ENCODE data around the gene LRMDA. TPM values are rescaled to one million over a fixed set of nuclear protein-coding genes. Genes with fewer than 3 reads are reported as not detected.

Gene LRMDA
- total and polyA plus RNA-seq, 2 of the 8 experiments (the other 6 are each of a cell fraction or from before 2014, with no cell fraction given): 0.86 to 2.8 TPM

DNA sequence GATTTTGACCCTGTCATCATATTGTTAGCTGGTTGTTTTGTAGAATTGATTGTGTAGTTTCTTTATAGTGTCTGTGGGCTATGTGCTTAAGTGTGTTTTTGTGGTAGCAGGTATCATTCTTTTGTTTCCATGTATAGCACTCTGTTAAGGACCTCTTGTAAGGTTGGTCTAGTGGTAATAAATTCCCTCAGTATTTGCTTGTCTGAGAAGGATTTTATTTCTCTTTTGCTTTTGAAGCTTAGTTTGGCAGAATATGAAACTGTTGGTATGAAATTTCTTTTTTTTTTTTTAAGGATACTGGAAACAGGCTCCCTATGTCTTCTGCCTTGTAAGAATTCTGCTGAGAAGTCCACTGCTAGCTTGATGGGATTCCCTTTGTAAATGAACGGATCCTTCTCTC is 1073.4 kb downstream of the LRMDA start:
- FAIRE-seq (no peak), DNase-seq (ENCODE audit: low read depth in 1 of 2, low spot score in 2 of 2) (no peak)
- H4K8ac ChIP-seq (ENCODE audit: extremely low read depth, insufficient read depth, low read length): no peak overlapping the region
- H3K79me2 ChIP-seq (ENCODE audit: control insufficient read depth in 1 of 2, insufficient read depth in 2 of 2, low read length in 2 of 2): no peaks in the 10 kb centered on the region
- H2BK12ac ChIP-seq (ENCODE audit: low read depth, low read length): no peak overlapping the region
- no peaks in the 10 kb centered on the region for H3K4me1 ChIP-seq (replicated peaks in 1 of 4; ENCODE audit: control insufficient read depth in 3 of 4, insufficient read depth in 4 of 4, low read length in 3 of 4)
- ChIA-PET CTCF (ENCODE audit: partially characterized antibody) (no interaction called here), POLR2A (ENCODE audit: partially characterized antibody) (no interaction called here)
- no peak overlapping the region for H4K91ac ChIP-seq (replicated peaks; ENCODE audit: insufficient read length, low read length)
- no peaks in the 10 kb centered on the region for H3K79me1 ChIP-seq (ENCODE audit: low read depth, low read length)
- TF ChIP-seq FOSL1 (IDR thresholded peaks at IDR 0.05; ENCODE audit: insufficient read depth, low read depth, low read length): no peak
- H3K27me3 ChIP-seq (replicated peaks in 1 of 4; ENCODE audit: control insufficient read depth in 3 of 4, extremely low read depth in 1 of 4, insufficient read depth in 3 of 4, low read length in 3 of 4): no peaks in the 10 kb centered on the region
- H2BK15ac ChIP-seq (ENCODE audit: low read length): no peak overlapping the region
- H2BK5ac ChIP-seq (ENCODE audit: low read depth, low read length): no peak overlapping the region
- H3K14ac ChIP-seq (ENCODE audit: insufficient read length): no peak overlapping the region
- WGBS, 2 experiments (ENCODE audit: extremely low coverage in 1 of 2, insufficient coverage in 1 of 2, insufficient read length in 1 of 2, insufficient replicate concordance in 2 of 2, low coverage in 1 of 2, low lambda C conversion rate in 2 of 2, missing lambda C conversion rate in 1 of 2): 88% methylated on average over 1 of the region's 1 CpG; no CpG with 5 or more reads in 1 of the 2 experiments
- H3K23ac ChIP-seq (ENCODE audit: insufficient read length): no peak overlapping the region
- no peak overlapping the region for H2AFZ ChIP-seq (ENCODE audit: low read length)
- H3K9me3 ChIP-seq (ENCODE audit: insufficient read depth in 2 of 2, low read depth in 1 of 2, low read length in 1 of 2): no peaks in the 10 kb centered on the region
- no peak overlapping the region for H3K4me3 ChIP-seq (ENCODE audit: extremely low read depth in 1 of 4, insufficient read depth in 2 of 4, low read depth in 3 of 4, low read length in 4 of 4)
- H2BK120ac ChIP-seq (replicated peaks; ENCODE audit: low read depth, low read length): no peak overlapping the region
- no peak overlapping the region for H3K18ac ChIP-seq (ENCODE audit: extremely low read depth, low read length)
- H2AK5ac ChIP-seq (ENCODE audit: low read depth, low read length): no peak overlapping the region
- no peak overlapping the region for H3K56ac ChIP-seq (replicated peaks; ENCODE audit: insufficient read length, low read depth, low read length)
- H4K5ac ChIP-seq (ENCODE audit: insufficient read length, low read depth, low read length): no peak overlapping the region
- H3K36me3 ChIP-seq (ENCODE audit: control insufficient read depth in 2 of 4, insufficient read depth in 4 of 4, low read length in 3 of 4): no peaks in the 10 kb centered on the region
- H2BK20ac ChIP-seq (ENCODE audit: low read length): no peak overlapping the region
- no peak overlapping the region for H3K4ac ChIP-seq (replicated peaks; ENCODE audit: insufficient read length, low read depth, low read length)
- H3K27ac ChIP-seq (ENCODE audit: low read depth, low read length): no peak overlapping the region
- H4K20me1 ChIP-seq (replicated peaks in 1 of 2; ENCODE audit: control insufficient read depth in 1 of 2, insufficient read depth in 2 of 2, low read length in 2 of 2): no peaks in the 10 kb centered on the region
- no peak overlapping the region for H3K4me2 ChIP-seq (ENCODE audit: insufficient read depth in 1 of 2, low read depth in 2 of 2, low read length in 2 of 2)
- H3K9ac ChIP-seq (replicated peaks in 1 of 4; ENCODE audit: extremely low read depth in 1 of 4, low read depth in 3 of 4, low read length in 3 of 4): no peak overlapping the region
- no peaks in the 10 kb centered on the region for H3K23me2 ChIP-seq (ENCODE audit: low read depth, low read length)
